Calu3 (cell line): ENCODE data around the gene MOV10L1. TPM values are rescaled to one million over a fixed set of nuclear protein-coding genes. Genes with fewer than 3 reads are reported as not detected.
A peak's percentile ranks its signal among the peaks of the same experiment; 100 is the strongest.

Experiments
- BruUV-seq: library from RNA; stranded (reverse); fragments of 400-500 nt; replicated peaks from 2 replicates; lab custom pipeline; 2021; lab: Mats Ljungman, UMichigan
- CTCF ChIA-PET: fragments of 300-600 bp; sonication (Branson Sonifier 250); formaldehyde crosslinking; loops from one replicate; lab custom pipeline; 2022; ENCODE audit warnings: antibody characterized with exemption; lab: Charles Lee
- DNase-seq: peaks from one replicate; pipeline ENCODE4 v3.0.0; 2022
- H3K27ac Mint-ChIP-seq: one replicate; pipeline ENCODE4 v1.8.0; 2022; ENCODE audit warnings: mixed read lengths; ENCODE audit not compliant: unreplicated experiment
- H3K27me3 Mint-ChIP-seq: one replicate; pipeline ENCODE4 v1.8.0; 2022; ENCODE audit warnings: mixed read lengths; ENCODE audit not compliant: unreplicated experiment
- H3K36me3 Mint-ChIP-seq: one replicate; pipeline ENCODE4 v1.8.0; 2022; ENCODE audit warnings: mild to moderate bottlenecking, moderate library complexity, mixed read lengths; ENCODE audit not compliant: insufficient read depth, unreplicated experiment
- H3K4me1 Mint-ChIP-seq: one replicate; pipeline ENCODE4 v1.8.0; 2022; ENCODE audit warnings: mild to moderate bottlenecking, low read depth, mixed read lengths; ENCODE audit not compliant: unreplicated experiment
- H3K4me3 Mint-ChIP-seq: one replicate; pipeline ENCODE4 v1.8.0; 2022; ENCODE audit warnings: mild to moderate bottlenecking, low read depth, moderate library complexity, mixed read lengths; ENCODE audit not compliant: unreplicated experiment
- H3K9me3 Mint-ChIP-seq: one replicate; pipeline ENCODE4 v1.8.0; 2022; ENCODE audit warnings: low read depth, mixed read lengths; ENCODE audit not compliant: unreplicated experiment
- intact Hi-C: fragments of 100-400 bp; cut with micrococcal nuclease; formaldehyde crosslinking; loops from one replicate; pipeline ENCODE4 v1.10.0; 2022; ENCODE audit not compliant: unreplicated experiment
- total RNA-seq: library from RNA; stranded (reverse); gene quantifications from 2 replicates; pipeline ENCODE4 v1.2.3, GENCODE V29; 2022
- TF ChIP-seq, protein P1 (sequence below): fragments of 200-600 bp; IDR thresholded peaks from one replicate; pipeline ENCODE4 v1.8.0; 2022; ENCODE audit warnings: antibody characterized with exemption; ENCODE audit not compliant: unreplicated experiment

MOV10L1 gene
- total RNA-seq, 1 experiment from 2014 or later = not detected

DNA sequence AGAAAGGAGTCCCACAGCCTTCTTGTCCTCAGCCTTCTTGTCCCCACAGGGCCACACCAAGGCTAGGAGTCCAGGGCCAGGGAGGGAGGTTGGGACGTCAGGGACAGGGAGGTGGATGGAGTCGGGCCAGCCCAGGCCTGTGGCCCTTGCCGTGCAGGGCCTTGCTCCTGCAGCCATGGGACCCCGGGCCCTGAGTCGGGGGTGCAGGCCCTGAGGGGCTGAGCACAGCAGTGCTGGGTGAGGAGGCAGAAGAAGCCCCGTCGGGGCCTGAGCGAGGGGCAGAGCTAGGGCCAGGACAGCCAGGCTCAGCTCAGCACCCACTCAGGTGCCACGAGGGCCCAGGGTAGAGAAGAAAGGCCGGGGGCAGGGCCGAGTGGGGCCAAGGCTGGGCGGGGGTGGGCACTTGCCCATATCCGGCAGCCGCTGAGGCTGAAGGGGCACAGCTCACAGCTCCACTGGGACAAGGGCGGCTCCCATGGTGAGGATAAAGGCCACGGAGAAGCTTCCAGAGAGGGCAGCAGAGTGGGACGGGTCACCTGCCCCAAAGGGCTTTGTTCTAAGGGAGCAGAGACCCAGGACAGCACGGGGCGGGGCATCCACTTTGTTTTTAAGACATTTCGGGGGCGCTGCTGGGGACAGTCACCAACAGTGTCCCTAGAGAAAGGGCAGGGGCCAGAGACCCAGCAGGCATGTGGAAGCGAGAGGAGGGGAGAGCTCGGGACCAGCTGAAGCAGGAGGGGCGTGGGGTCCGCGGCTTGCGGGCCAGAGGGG is 8.2 kb upstream of the MOV10L1 start:
- Mint-ChIP-seq H3K4me1 (peaks cover 11% of the 10 kb centered on the region), H3K9me3 (no peaks in the 10 kb centered on the region), H3K27ac (peak overlapping the region; percentile 25), H3K4me3 (no peak overlapping the region), H3K36me3 (peaks cover 4% of the 10 kb centered on the region), H3K27me3 (peaks cover 52% of the 10 kb centered on the region)
- CTCF ChIA-PET = no interaction called here
- intact Hi-C loops = no loop called here
- no TSS peak for BruUV-seq
- TF ChIP-seq, protein P1, sequence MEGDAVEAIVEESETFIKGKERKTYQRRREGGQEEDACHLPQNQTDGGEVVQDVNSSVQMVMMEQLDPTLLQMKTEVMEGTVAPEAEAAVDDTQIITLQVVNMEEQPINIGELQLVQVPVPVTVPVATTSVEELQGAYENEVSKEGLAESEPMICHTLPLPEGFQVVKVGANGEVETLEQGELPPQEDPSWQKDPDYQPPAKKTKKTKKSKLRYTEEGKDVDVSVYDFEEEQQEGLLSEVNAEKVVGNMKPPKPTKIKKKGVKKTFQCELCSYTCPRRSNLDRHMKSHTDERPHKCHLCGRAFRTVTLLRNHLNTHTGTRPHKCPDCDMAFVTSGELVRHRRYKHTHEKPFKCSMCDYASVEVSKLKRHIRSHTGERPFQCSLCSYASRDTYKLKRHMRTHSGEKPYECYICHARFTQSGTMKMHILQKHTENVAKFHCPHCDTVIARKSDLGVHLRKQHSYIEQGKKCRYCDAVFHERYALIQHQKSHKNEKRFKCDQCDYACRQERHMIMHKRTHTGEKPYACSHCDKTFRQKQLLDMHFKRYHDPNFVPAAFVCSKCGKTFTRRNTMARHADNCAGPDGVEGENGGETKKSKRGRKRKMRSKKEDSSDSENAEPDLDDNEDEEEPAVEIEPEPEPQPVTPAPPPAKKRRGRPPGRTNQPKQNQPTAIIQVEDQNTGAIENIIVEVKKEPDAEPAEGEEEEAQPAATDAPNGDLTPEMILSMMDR = no peak
- DNase-seq = no peak

DNA sequence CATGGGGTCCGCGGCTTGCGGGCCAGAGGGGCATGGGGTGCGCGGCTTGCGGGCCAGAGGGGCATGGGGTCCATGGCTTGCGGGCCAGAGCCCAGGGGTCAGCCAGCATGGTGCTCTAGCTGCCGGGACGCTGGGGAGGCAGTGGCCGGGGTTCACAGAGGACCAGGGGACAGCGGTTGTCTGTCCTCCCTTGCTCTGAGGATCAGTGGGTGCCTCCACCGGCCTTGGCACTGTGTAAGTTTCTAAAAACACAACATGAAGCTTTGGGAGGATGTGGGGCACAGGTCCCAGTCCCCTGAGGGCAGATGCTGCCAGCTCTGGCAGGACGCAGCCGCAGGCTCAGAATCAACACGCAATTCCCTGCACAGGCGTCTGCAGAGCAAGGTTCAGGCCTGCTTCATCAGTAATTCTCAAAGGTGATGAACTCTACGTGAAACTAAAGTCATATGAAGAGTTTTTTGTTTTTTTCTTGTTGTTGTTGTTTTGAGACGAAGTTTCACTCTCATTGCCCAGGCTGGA is 7.5 kb upstream of the MOV10L1 start:
- Mint-ChIP-seq H3K9me3 (peaks cover 3% of the 10 kb centered on the region), H3K4me3 (no peak overlapping the region), H3K4me1 (peaks cover 11% of the 10 kb centered on the region), H3K27ac (peak overlapping the region; percentile 25), H3K36me3 (peaks cover 4% of the 10 kb centered on the region), H3K27me3 (peaks cover 46% of the 10 kb centered on the region)
- intact Hi-C loops = no loop called here
- CTCF ChIA-PET = no interaction called here
- no TSS peak for BruUV-seq
- DNase-seq = no peak
- TF ChIP-seq, protein P1 = no peak

DNA sequence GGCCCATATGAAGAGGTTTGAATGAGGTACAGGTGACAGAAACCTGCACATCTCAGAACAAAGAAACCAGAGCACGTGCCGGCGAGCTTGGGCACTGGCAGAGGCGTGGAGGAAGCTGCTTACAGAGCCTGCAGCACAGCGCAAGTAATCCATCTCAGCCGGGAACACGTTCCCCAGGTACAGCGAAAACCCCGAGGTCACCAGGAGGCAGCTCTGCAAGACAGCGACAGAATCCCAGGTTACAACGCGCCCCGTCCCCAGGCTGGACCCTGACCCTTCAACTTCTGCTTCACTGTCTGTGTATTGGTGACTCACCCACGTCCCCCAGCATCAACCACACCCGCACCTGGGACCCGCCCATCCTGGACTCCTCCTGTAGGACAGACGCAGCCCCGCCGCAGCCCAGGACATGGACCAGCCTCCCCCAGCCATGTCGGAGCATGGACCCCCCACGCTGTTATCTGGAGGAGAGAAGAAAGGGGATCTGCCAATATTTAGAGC is 6.8 kb upstream of the MOV10L1 start:
- no TSS peak for BruUV-seq
- peaks cover 11% of the 10 kb centered on the region for H3K4me1 Mint-ChIP-seq
- H3K27ac Mint-ChIP-seq = no peak overlapping the region
- peaks cover 3% of the 10 kb centered on the region for H3K9me3 Mint-ChIP-seq
- peak overlapping the region; percentile 60 for H3K4me3 Mint-ChIP-seq
- peaks cover 4% of the 10 kb centered on the region for H3K36me3 Mint-ChIP-seq
- TF ChIP-seq, protein P1 = no peak
- DNase-seq = peak; percentile 51
- intact Hi-C loops = no loop called here
- CTCF ChIA-PET = no interaction called here
- H3K27me3 Mint-ChIP-seq = peaks cover 46% of the 10 kb centered on the region

DNA sequence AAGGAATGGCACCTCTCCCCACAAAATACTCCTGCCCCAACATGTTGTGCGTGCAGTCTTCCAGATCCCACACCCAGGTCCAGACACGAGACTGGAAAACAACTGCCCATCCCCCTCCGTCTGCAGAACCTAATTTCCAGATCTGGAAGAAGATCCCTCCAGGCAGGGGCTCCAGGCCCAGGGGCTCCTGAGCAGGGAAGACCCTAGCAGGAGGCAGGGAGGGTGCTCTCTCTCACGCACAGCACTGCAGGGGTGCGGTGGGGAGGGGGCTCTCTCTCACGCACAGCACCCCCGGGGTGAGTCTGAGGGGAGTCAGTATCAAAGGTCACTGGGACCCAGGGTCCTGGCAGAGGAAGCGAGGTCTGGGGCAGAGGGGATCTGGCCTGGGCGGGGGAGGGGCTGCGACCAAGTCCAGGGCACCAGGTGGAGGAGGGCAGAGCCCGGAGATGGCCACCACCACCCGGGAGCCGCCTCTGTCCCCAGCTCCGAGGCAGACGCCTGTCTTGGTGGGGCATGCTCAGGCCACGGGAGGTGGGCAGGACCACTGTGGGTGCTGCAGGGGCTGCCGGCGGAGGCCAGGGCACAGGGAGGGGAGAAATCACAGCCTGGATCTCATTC is 6.2 kb upstream of the MOV10L1 start:
- TF ChIP-seq, protein P1 = no peak
- H3K4me1 Mint-ChIP-seq = peaks cover 11% of the 10 kb centered on the region
- H3K27me3 Mint-ChIP-seq = peaks cover 46% of the 10 kb centered on the region
- H3K36me3 Mint-ChIP-seq = peaks cover 4% of the 10 kb centered on the region
- CTCF ChIA-PET = interaction anchor here (0.6 kb wide), 1 partner anchor 147 kb away, joined by 7 read pairs; no protein-coding TSS in a partner anchor
- no peak for DNase-seq
- intact Hi-C loops = no loop called here
- no peak overlapping the region for H3K27ac Mint-ChIP-seq
- peaks cover 3% of the 10 kb centered on the region for H3K9me3 Mint-ChIP-seq
- no TSS peak for BruUV-seq
- H3K4me3 Mint-ChIP-seq = peak overlapping the region; percentile 60
